MM.1S (cell line): ENCODE results near the gene EIF4A3.

Experiments used
- CTCF ChIP-seq: fragments of 300-600 bp; sonication (generic); IDR thresholded peaks from 2 replicates; pipeline ENCODE4 v1.5.1; 2016; ENCODE audit warnings: antibody characterized with exemption, low read length, mixed read lengths
- EZH2 ChIP-seq: fragments of 300-600 bp; sonication (generic); optimal IDR thresholded peaks from 2 replicates; pipeline ENCODE3; 2017; ENCODE audit warnings: low read depth, mild to moderate bottlenecking, antibody characterized with exemption, low read length, mixed read lengths
- EZH2phosphoT487 ChIP-seq: fragments of 300-600 bp; sonication (generic); IDR thresholded peaks from 2 replicates; pipeline ENCODE4 v1.6.1; 2018; ENCODE audit warnings: antibody characterized with exemption, low read length

DNA sequence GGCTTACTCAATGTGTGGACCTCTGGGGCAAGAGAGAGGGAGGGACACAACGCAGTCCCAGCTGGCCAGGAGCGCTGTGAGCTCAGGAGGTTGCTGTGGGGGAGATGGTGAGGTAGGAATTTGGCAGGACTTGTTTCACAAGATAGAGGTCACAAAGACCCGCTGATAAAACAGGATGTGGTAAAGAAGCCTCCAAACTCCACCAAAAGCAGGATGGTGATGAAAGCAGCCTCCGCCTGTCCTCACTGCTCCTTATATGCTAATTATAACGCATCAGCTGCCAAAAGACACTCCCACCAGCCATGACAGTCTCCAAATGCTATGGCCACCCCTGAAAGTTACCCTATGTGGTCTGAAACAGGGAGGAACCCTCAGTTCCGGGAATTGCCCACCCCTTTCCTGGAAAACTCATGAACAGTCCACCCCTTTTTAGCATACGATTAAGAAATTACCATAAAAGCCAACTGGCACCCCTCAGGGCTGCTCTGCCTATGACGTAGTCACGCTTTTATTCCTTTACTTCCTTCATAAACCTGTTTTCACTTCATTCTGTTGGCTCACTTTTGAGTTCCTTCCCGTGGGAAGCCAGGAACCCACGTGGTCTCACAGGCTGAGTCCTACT lies 5.3 kb upstream of the EIF4A3 start:
- TF ChIP-seq CTCF (no peak), EZH2phosphoT487 (no peak), EZH2 (no peak)
